ENCODE results near the gene RBX1.

RBX1 gene

DNA sequence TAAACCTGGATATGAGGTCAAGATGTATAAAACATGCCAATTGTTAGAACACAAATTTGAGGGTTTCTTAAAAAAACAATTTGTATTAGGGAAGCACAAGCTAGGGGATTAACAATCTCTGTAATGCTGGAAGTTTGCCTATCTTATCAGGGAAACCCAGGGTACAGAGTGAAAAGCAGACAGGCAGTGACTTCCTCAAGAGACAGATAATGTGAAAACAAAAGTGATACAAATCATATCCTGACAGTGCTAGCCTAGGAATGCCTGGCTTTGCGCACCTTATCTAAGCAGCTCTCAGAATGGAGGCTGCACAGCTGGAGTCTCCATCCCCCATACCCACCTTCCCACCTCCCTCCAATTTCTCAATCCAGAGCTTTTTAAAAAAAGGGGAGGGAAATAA, 22.5 kb upstream of the RBX1 start:
- Histone ChIP-seq H3K9ac (ENCODE audit: low read length) (no peak overlapping the region), H3K27ac (ENCODE audit: low read depth, low read length) (no peak overlapping the region), H3K4ac (ENCODE audit: low read depth, low read length) (no peak overlapping the region), H3K23ac (ENCODE audit: low read length) (no peak overlapping the region), H3K18ac (ENCODE audit: low read length) (no peak overlapping the region), H2BK120ac (ENCODE audit: insufficient read depth, low read length, poor library complexity) (no peak overlapping the region), H4K91ac (ENCODE audit: low read depth, low read length) (no peak overlapping the region), H3K79me1 (ENCODE audit: low read length) (no peaks in the 10 kb centered on the region), H2BK12ac (ENCODE audit: low read length) (no peak overlapping the region), H3K14ac (ENCODE audit: low read length) (no peak overlapping the region), H3K79me2 (ENCODE audit: control insufficient read depth, insufficient read depth, low read length, poor library complexity) (no peaks in the 10 kb centered on the region), H4K12ac (ENCODE audit: low read depth, low read length) (no peak overlapping the region), H3K9me3 (ENCODE audit: insufficient read depth, low read depth, low read length) (no peaks in the 10 kb centered on the region), H3K27me3 (ENCODE audit: insufficient read depth, low read length) (no peaks in the 10 kb centered on the region), H2AFZ (ENCODE audit: insufficient read depth, low read length, poor library complexity) (no peak overlapping the region), H3K4me3 (ENCODE audit: low read depth, low read length) (no peak overlapping the region), H3K4me2 (ENCODE audit: low read length) (no peak overlapping the region), H2AK5ac (ENCODE audit: low read length) (no peak overlapping the region), H3K4me1 (ENCODE audit: control insufficient read depth in 1 of 2, insufficient read depth in 2 of 2, low read length in 2 of 2) (no peaks in the 10 kb centered on the region), H2BK5ac (ENCODE audit: low read depth, low read length, poor library complexity) (no peak overlapping the region), H4K8ac (ENCODE audit: low read depth, low read length) (no peak overlapping the region), H3K36me3 (ENCODE audit: control insufficient read depth in 1 of 2, insufficient read depth in 2 of 2, low read length in 2 of 2) (peaks cover 9 to 20% of the 10 kb centered on the region in 2 experiments)
- no CpG with 5 or more reads among the region's 1 CpG for WGBS (ENCODE audit: extremely low coverage, insufficient coverage, insufficient read length)
- DNase-seq, result no peak

DNA sequence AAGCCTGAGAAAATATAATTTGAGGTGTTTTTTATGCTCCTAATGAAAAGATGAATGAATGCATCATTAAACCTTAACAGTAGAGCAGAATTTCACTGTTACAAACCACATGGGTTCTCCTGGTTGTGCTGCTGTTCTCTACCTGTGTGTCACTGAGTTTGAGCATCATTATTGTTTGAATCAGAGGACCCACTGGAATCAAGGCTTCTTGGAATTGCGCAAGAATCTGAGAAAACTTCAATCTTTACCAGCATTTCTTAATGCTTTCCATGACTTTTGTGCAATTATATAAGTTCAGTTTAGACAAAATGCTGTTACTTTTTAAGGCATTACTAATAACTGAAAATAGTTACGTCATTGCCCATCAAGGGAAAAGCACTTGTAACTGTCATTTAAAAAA, 18.8 kb upstream of the RBX1 start:
- Histone ChIP-seq H2BK5ac (ENCODE audit: low read depth, low read length, poor library complexity) (no peak overlapping the region), H4K91ac (ENCODE audit: low read depth, low read length) (no peak overlapping the region), H2BK12ac (ENCODE audit: low read length) (no peak overlapping the region), H2AFZ (ENCODE audit: insufficient read depth, low read length, poor library complexity) (no peak overlapping the region), H3K4me2 (ENCODE audit: low read length) (no peak overlapping the region), H3K9me3 (ENCODE audit: insufficient read depth, low read depth, low read length) (no peaks in the 10 kb centered on the region), H3K36me3 (ENCODE audit: control insufficient read depth in 1 of 2, insufficient read depth in 2 of 2, low read length in 2 of 2) (peaks cover 0 to 3% of the 10 kb centered on the region in 2 experiments), H2AK5ac (ENCODE audit: low read length) (no peak overlapping the region), H3K14ac (ENCODE audit: low read length) (no peak overlapping the region), H3K4me1 (ENCODE audit: control insufficient read depth in 1 of 2, insufficient read depth in 2 of 2, low read length in 2 of 2) (no peaks in the 10 kb centered on the region), H3K27ac (ENCODE audit: low read depth, low read length) (no peak overlapping the region), H4K12ac (ENCODE audit: low read depth, low read length) (no peak overlapping the region), H3K79me2 (ENCODE audit: control insufficient read depth, insufficient read depth, low read length, poor library complexity) (no peaks in the 10 kb centered on the region), H3K4ac (ENCODE audit: low read depth, low read length) (no peak overlapping the region), H3K9ac (ENCODE audit: low read length) (no peak overlapping the region), H4K8ac (ENCODE audit: low read depth, low read length) (no peak overlapping the region), H2BK120ac (ENCODE audit: insufficient read depth, low read length, poor library complexity) (no peak overlapping the region), H3K4me3 (ENCODE audit: low read depth, low read length) (no peak overlapping the region), H3K18ac (ENCODE audit: low read length) (no peak overlapping the region), H3K23ac (ENCODE audit: low read length) (no peak overlapping the region), H3K27me3 (ENCODE audit: insufficient read depth, low read length) (no peaks in the 10 kb centered on the region), H3K79me1 (ENCODE audit: low read length) (no peaks in the 10 kb centered on the region)
- no peak for DNase-seq
- no CpG with 5 or more reads among the region's 2 CpGs for WGBS (ENCODE audit: extremely low coverage, insufficient coverage, insufficient read length)

DNA sequence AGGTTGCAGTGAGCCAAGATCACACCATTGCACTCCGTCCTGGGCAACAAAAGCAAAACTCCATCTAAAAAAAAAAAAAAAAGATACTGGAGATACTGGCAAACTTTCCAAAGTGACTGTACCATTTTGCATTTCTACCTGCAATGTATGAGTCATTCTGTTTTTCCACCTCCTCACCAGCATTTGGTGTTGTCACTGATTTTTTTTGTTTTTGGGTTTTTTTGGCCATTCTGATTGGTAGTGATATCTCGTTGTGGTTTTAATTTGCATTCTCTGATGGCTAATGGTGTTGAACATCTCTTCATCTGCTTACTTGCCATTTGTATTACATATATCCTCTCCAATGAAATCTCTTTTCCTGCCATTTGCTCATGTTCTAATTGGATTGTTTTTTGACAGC, 12.0 kb upstream of the RBX1 start:
- Histone ChIP-seq H3K4ac (ENCODE audit: low read depth, low read length) (no peak overlapping the region), H3K79me1 (ENCODE audit: low read length) (no peaks in the 10 kb centered on the region), H3K4me1 (ENCODE audit: control insufficient read depth in 1 of 2, insufficient read depth in 2 of 2, low read length in 2 of 2) (no peaks in the 10 kb centered on the region), H3K4me3 (ENCODE audit: low read depth, low read length) (no peak overlapping the region), H4K91ac (ENCODE audit: low read depth, low read length) (no peak overlapping the region), H3K4me2 (ENCODE audit: low read length) (no peak overlapping the region), H3K14ac (ENCODE audit: low read length) (no peak overlapping the region), H2BK12ac (ENCODE audit: low read length) (no peak overlapping the region), H2AFZ (ENCODE audit: insufficient read depth, low read length, poor library complexity) (no peak overlapping the region), H3K9me3 (ENCODE audit: insufficient read depth, low read depth, low read length) (peaks cover 2% of the 10 kb centered on the region), H4K8ac (ENCODE audit: low read depth, low read length) (no peak overlapping the region), H3K23ac (ENCODE audit: low read length) (no peak overlapping the region), H4K12ac (ENCODE audit: low read depth, low read length) (no peak overlapping the region), H2AK5ac (ENCODE audit: low read length) (no peak overlapping the region), H3K27ac (ENCODE audit: low read depth, low read length) (no peak overlapping the region), H3K18ac (ENCODE audit: low read length) (no peak overlapping the region), H3K27me3 (ENCODE audit: insufficient read depth, low read length) (no peaks in the 10 kb centered on the region), H2BK120ac (ENCODE audit: insufficient read depth, low read length, poor library complexity) (no peak overlapping the region), H3K36me3 (ENCODE audit: control insufficient read depth in 1 of 2, insufficient read depth in 2 of 2, low read length in 2 of 2) (no peaks in the 10 kb centered on the region), H2BK5ac (ENCODE audit: low read depth, low read length, poor library complexity) (no peak overlapping the region), H3K79me2 (ENCODE audit: control insufficient read depth, insufficient read depth, low read length, poor library complexity) (no peaks in the 10 kb centered on the region), H3K9ac (ENCODE audit: low read length) (no peak overlapping the region)
- no CpG with 5 or more reads among the region's 2 CpGs for WGBS (ENCODE audit: extremely low coverage, insufficient coverage, insufficient read length)
- DNase-seq, result peak in 1 of 2 donors; percentile 44

DNA sequence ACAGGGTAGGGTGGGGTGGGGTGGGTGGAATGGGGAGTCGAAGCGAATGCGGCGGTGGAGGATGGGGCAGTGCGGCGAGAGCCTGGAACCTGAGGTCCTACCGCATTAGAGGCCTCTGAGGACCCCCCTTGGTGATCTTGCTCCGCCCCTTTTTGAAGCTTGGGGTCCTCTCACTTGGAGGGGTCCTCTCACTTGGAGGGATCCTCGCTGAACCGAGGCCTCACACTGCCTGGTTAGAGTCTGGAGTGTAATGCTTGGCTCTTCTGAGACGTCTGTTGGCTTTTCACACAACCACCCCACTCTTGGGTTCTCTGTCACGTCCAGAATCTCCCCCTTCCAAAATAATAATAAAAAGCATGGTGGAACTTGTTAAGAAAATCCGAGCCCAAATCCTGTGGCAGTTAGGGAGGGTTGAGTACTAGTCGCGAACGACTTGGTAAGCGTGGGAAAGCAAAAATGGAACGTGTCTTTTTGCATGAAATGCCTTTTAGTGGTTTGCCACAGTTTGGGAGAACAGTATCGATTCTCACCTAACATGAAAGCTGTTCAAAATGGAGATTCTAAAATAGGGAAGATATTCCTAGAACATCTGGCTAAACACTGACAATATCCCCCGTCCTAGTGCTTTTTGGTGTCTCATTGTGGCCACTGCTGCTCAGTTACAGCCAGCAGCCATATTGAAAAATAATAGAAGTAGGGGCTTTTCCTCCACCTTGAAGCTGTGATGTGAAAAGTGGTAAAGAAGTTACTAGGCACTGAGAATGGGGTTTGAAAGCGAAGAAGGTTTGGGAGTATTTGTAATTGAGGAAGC, 822 bp downstream of the RBX1 start:
- Histone ChIP-seq H3K9ac (ENCODE audit: low read length) (peak overlapping the region; percentile 98), H3K27me3 (ENCODE audit: insufficient read depth, low read length) (no peaks in the 10 kb centered on the region), H4K91ac (ENCODE audit: low read depth, low read length) (peak overlapping the region; percentile 88), H3K14ac (ENCODE audit: low read length) (peak overlapping the region; percentile 83), H3K4me2 (ENCODE audit: low read length) (peak overlapping the region; percentile 99), H3K18ac (ENCODE audit: low read length) (peak overlapping the region; percentile 62), H3K36me3 (ENCODE audit: control insufficient read depth in 1 of 2, insufficient read depth in 2 of 2, low read length in 2 of 2) (peaks cover 11 to 13% of the 10 kb centered on the region in 2 experiments), H3K27ac (ENCODE audit: low read depth, low read length) (peak overlapping the region; percentile 67), H3K23ac (ENCODE audit: low read length) (peak overlapping the region; percentile 84), H2BK120ac (ENCODE audit: insufficient read depth, low read length, poor library complexity) (peak overlapping the region; percentile 67), H4K12ac (ENCODE audit: low read depth, low read length) (peak overlapping the region; percentile 49), H2AFZ (ENCODE audit: insufficient read depth, low read length, poor library complexity) (no peak overlapping the region), H3K4ac (ENCODE audit: low read depth, low read length) (peak overlapping the region; percentile 56), H2AK5ac (ENCODE audit: low read length) (peak overlapping the region; percentile 61), H3K9me3 (ENCODE audit: insufficient read depth, low read depth, low read length) (no peaks in the 10 kb centered on the region), H4K8ac (ENCODE audit: low read depth, low read length) (peak overlapping the region; percentile 72), H3K79me1 (ENCODE audit: low read length) (peaks cover 10% of the 10 kb centered on the region), H3K4me1 (ENCODE audit: control insufficient read depth in 1 of 2, insufficient read depth in 2 of 2, low read length in 2 of 2) (peaks cover 2 to 3% of the 10 kb centered on the region in 2 experiments), H2BK5ac (ENCODE audit: low read depth, low read length, poor library complexity) (peak overlapping the region; percentile 66), H3K79me2 (ENCODE audit: control insufficient read depth, insufficient read depth, low read length, poor library complexity) (peaks cover 13% of the 10 kb centered on the region), H3K4me3 (ENCODE audit: low read depth, low read length) (peak overlapping the region; percentile 83), H2BK12ac (ENCODE audit: low read length) (no peak overlapping the region)
- DNase-seq, result peak in 1 of 2 donors; percentile 15
- 100% methylated on average over 1 of the region's 21 CpGs for WGBS (ENCODE audit: extremely low coverage, insufficient coverage, insufficient read length)
